ENCODE data around the gene SLC25A21.

GRCh38 chr14:36843410-36843809, 329.0 kb downstream of the SLC25A21 start:
- TF ChIP-seq, protein P1, sequence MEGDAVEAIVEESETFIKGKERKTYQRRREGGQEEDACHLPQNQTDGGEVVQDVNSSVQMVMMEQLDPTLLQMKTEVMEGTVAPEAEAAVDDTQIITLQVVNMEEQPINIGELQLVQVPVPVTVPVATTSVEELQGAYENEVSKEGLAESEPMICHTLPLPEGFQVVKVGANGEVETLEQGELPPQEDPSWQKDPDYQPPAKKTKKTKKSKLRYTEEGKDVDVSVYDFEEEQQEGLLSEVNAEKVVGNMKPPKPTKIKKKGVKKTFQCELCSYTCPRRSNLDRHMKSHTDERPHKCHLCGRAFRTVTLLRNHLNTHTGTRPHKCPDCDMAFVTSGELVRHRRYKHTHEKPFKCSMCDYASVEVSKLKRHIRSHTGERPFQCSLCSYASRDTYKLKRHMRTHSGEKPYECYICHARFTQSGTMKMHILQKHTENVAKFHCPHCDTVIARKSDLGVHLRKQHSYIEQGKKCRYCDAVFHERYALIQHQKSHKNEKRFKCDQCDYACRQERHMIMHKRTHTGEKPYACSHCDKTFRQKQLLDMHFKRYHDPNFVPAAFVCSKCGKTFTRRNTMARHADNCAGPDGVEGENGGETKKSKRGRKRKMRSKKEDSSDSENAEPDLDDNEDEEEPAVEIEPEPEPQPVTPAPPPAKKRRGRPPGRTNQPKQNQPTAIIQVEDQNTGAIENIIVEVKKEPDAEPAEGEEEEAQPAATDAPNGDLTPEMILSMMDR (IDR thresholded peaks at IDR 0.05) = no peak
- TF ChIP-seq POLR2A (IDR thresholded peaks at IDR 0.05) (no peak), POLR2AphosphoS5 (IDR thresholded peaks at IDR 0.05) (no peak)
